Measurements from ENCODE around the gene NR6A1.

The NR6A1 gene

DNA sequence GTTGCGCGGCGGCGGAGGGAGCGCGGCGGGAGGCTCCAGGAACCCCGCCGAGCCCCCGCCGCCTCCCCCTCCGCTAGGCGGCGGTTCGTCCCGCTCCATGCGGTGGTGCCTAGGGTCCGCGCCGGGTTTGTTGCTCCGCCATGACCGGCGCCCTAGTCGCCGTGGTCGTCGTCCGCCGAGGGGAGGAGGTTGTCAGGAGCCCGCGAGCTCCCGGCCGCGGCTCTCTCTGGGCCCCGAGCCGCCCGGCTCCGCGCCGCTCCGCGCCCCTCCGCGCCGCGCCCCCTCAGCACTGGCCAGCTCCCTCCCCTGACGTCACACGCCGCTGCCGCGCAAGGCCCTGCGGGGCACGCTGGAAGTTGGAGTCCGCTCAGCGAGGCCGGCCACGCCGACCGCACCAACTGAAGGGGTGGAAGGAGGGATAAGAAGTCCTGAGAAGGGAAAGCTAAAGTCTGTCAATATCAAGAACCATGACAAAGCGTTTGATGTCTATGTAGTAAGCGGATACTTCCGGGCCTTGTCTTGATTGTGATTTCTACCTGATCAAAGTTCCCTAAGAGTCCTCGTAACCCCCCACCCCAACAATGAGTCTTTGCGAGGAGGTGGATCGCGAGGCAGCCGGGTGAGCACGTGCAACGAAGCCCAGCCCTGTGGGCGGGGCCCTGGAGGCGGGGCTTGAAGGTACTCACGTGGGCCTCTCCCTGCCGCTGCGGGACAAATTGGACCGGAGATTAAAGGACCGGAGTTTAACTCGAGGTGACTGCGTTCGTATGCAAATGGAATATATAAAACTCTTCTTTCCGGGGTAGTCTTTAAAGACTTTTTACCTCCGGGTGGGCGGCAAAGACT lies at the start of gene NR6A1:
NR6A1 (minus strand) TSS at position 291 of the 846 bp plus-strand sequence.
- peak; percentile 81 for DNase-seq (ENCODE audit: low read depth)

- DNase-seq (ENCODE audit: low read depth) = no peak
Observed at GRCh38 chr9:124818431-124819281, 47.5 kb upstream of the NR6A1 start.

DNA sequence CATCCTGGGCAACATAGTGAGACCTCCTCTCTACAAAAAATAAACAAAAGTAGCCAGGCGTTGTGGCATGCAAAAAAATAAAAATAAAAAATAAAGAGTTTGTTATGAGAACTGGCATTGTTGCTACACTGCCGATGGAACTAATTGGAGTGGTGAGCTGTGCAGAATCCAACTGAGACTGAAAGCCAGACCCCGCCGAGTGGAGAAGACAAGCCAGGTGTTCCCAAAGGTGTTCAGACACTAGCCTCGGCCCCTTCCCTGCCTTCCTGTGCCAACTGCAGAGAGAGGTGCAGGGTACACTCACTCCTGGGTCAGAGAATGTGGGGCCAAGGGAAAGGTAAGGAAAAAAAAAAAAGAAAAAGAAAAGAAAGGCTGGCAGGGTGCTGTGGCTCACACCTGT lies 44.5 kb upstream of the NR6A1 start:
- DNase-seq (ENCODE audit: low read depth) = no peak

GRCh38 chr9:124814164-124814535 lies 43.0 kb upstream of the NR6A1 start:
- no peak for DNase-seq (ENCODE audit: low read depth)

GRCh38 chr9:124813501-124814163 lies 42.5 kb upstream of the NR6A1 start:
- no peak for DNase-seq (ENCODE audit: low read depth)

DNA sequence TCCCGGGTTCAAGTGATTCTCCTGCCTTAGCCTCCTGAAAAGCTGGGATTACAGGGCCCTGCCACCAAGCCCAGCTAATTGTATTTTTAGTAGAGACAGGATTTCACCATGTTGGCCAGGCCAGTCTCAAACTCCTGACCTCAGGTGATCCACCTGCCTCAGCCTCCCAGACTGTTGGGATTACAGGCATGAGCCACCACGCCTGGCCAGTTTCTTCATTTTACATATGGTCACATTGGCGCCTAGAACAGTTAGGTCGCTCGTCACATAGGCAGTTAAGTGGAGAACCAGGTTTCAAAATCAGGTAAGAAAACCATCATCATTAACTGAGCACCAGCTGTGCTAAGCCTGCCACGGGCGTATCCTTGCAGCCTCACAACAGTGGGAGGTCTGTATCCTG lies 41.9 kb upstream of the NR6A1 start:
- no peak for DNase-seq (ENCODE audit: low read depth)

DNA sequence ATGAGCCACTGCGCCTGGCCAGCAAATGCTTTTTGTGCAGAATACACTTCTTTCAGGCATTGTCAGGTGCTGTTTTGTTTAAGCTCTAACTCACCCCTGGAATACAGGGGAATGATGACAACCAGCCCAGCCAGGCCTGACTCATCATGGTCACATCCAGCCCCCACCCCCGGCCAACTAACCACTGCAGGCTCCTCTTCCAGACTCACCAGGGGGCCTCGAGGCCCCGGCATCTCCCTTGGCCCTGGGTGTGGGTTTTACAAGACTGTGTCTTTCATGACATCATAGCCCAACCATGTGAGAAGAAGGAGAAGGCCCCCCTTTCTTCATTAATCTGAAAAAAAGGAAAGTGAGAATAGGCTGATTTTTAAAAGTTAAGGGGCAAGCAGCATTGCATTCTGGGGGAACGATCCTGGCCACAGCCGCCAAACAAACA lies 41.3 kb upstream of the NR6A1 start:
- no peak for DNase-seq (ENCODE audit: low read depth)

GRCh38 chr9:124810663-124811355 lies 39.7 kb upstream of the NR6A1 start:
- DNase-seq (ENCODE audit: low read depth) = no peak

- no peak for DNase-seq (ENCODE audit: low read depth)
Observed at GRCh38 chr9:124809741-124810500, 38.8 kb upstream of the NR6A1 start.

GRCh38 chr9:124809211-124809610 lies 38.1 kb upstream of the NR6A1 start:
- DNase-seq (ENCODE audit: low read depth) = no peak

- DNase-seq (ENCODE audit: low read depth) = no peak
Observed at GRCh38 chr9:124808246-124808956, 37.3 kb upstream of the NR6A1 start.

DNA sequence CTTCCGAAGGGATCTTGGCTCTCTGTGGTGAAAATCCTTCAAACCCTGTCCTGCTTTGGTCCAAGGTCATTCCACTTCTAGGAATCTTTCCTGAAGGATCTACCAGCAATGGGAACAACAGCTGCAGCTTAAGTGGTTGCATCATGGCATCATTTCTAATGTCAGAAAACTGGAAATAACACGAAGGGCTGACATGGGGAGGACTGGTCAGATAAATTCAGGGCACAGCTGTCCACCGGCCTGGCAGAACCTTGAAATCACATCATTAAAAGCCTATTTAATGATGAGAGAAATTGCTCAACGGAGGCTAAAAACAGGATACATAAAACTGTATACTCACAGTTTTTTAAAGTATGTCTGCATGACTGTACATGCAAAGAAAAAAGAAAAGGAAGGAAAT lies 34.1 kb upstream of the NR6A1 start:
- DNase-seq (ENCODE audit: low read depth) = no peak

DNA sequence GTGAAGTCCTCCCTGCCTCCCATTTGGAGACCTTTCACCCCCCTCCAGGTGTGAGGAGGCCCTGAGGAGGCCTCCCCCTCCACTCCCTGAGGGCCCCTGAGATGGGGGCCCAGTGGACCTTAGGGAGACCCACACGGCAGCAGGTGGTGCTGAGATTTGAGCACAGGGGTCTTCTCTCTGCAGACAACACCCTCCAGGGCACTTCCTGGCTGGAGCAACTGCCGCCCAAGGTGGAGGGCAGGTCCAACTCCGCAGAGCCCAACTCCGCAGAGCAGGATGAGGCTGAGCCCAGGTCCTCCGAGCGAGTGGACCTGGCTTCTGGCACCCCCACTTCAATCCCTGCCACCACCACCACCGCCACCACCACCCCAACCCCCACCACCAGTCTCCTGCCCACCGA lies 32.8 kb upstream of the NR6A1 start:
- no peak for DNase-seq (ENCODE audit: low read depth)

GRCh38 chr9:124802426-124802825 lies 31.3 kb upstream of the NR6A1 start:
- DNase-seq (ENCODE audit: low read depth) = no peak

GRCh38 chr9:124801356-124801755 lies 30.2 kb upstream of the NR6A1 start:
- no peak for DNase-seq (ENCODE audit: low read depth)

GRCh38 chr9:124800306-124801259 lies 29.5 kb upstream of the NR6A1 start:
- DNase-seq (ENCODE audit: low read depth) = no peak

- no peak for DNase-seq (ENCODE audit: low read depth)
Observed at GRCh38 chr9:124799274-124800006, 28.3 kb upstream of the NR6A1 start.

DNA sequence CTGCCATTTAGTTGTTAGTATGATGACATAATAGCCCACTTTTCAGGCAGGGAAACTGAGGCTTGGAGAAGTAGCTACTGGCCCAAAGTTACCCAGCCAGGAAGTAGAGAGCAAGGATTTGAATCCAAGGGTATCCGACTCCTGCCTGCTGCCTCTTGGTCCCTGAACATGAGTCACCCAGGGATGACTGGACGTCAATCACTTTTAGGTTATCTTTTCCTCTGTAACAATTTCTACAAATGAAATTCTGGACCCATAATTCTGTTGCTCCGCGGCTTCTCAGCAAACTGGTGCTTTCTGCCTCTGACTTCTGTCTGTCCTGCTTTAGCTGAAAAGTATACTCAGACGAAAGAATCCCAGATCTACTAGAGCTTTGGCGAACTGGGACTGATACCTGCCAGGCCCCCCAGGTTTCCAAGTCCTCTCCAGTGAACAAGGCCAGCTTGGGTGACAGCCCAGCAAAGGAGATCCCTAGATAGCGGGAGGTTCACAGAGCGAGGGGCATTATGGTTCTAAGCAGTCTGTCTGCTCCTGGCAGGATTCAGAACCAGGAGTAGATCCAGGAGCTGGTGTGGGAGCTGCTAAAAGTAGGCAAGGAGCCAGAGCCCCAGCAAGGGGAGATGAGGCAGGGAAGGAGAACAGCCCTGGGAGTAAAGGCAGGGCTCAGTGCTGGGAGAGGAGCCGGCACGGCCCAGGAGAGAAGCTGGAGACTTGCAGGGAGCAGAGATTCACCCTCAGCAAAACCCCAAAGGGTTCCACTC lies 26.4 kb upstream of the NR6A1 start:
- no peak for DNase-seq (ENCODE audit: low read depth)

Data from CMK (cell line).